Heart left ventricle (tissue), 16 donors: ENCODE results near the gene YIF1A. TPM values are rescaled to one million over a fixed set of nuclear protein-coding genes. Genes with fewer than 3 reads are reported as not detected.
"Not testable (repeated sequence)": the region's sequence is repeated elsewhere in the genome, so short reads cannot be mapped to it uniquely, and the experiment has no call there.

Experiments
- ATAC-seq, 4 donors: fragments of 200-7000 bp; cut with Tn5 transposase; one replicate each; pipeline ENCODE4 v1.9.1; 2020 to 2022; ENCODE audit warnings: moderate library complexity in 4 of 4, mild to moderate bottlenecking in 3 of 4, moderate number of reproducible peaks in 1 of 4
- DNase-seq, 5 donors: peaks; one replicate each; pipeline ENCODE4 v3.0.0-alpha.2; 2020
- H3K27ac ChIP-seq, 12 donors: fragments of 200-600 bp; sonication (generic) in 4 of 12; one replicate each; pipeline versions ENCODE4 v1.5.0 to v1.8.0; 2016 to 2022; ENCODE audit warnings: mild to moderate bottlenecking in 2 of 12
- H3K27me3 ChIP-seq, 9 donors: fragments of 200-600 bp; sonication (generic) in 2 of 9; one replicate each; pipeline versions ENCODE4 v1.5.1 to v1.8.0; 2016 to 2022; ENCODE audit warnings: mild to moderate bottlenecking in 3 of 9
- H3K36me3 ChIP-seq, 9 donors: fragments of 200-600 bp; sonication (generic) in 2 of 9; one replicate each; pipeline versions ENCODE4 v1.5.0 to v1.8.0; 2018 to 2022; ENCODE audit warnings: mild to moderate bottlenecking in 2 of 9
- H3K4me1 ChIP-seq, 12 donors: fragments of 200-600 bp; sonication (generic) in 4 of 12; one replicate each; pipeline versions ENCODE4 v1.5.0 to v1.8.0; 2016 to 2022; ENCODE audit warnings: mild to moderate bottlenecking in 3 of 12
- H3K4me3 ChIP-seq, 12 donors: fragments of 200-600 bp; sonication (generic) in 4 of 12; one replicate each; pipeline versions ENCODE4 v1.5.0 to v1.8.0; 2017 to 2022; ENCODE audit warnings: mild to moderate bottlenecking in 9 of 12, moderate library complexity in 4 of 12
- H3K9me3 ChIP-seq, 12 donors: fragments of 200-600 bp; sonication (generic) in 4 of 12; one replicate each; pipeline versions ENCODE4 v1.5.0 to v1.8.0; 2016 to 2022; ENCODE audit warnings: mild to moderate bottlenecking in 1 of 12
- CTCF ChIP-seq, 12 donors: fragments of 200-600 bp; sonication (generic) in 4 of 12; IDR thresholded peaks; one replicate each; pipeline versions ENCODE4 v1.5.0 to v1.8.0; 2018 to 2022; ENCODE audit warnings: antibody characterized with exemption in 12 of 12, mild to moderate bottlenecking in 5 of 12
- POLR2A ChIP-seq, 2 donors: fragments of 450-650 bp; IDR thresholded peaks; one replicate each; pipeline ENCODE4 v1.6.1; 2017; ENCODE audit warnings: antibody characterized with exemption in 2 of 2, mild to moderate bottlenecking in 2 of 2, moderate library complexity in 2 of 2
- WGBS, 4 donors: extraction: QIAGEN DNeasy Blood & Tissue Kit in 2 of 4; methylation state at CpG; one replicate each; pipeline versions ENCODE4 v1.1.5 to v1.1.7; 2013 to 2018; 5-methylcytosine and 5-hydroxymethylcytosine counted together
- intact Hi-C, 10 donors: fragments of 100-400 bp; cut with DNase I; formaldehyde crosslinking; loops; one replicate each; pipeline versions ENCODE4 v1.11.1 to v1.14.2; 2022
- polyA plus RNA-seq, 2 donors: library from polyadenylated mRNA; stranded (reverse); fragments of 200-250 nt; gene quantifications; one replicate each; pipeline ENCODE4 v1.2.3, GENCODE V29; 2013
- total RNA-seq, 9 donors: library from RNA; depleted of rRNA in 2 of 9; stranded (reverse); fragments of >200 nt in 2 of 9; fragmentation: NEBNext Ultra II Directional in 3 of 9; extraction: Animal tissue kit (Norgen Biotek cat#: 25700) in 3 of 9; gene quantifications; one replicate each; pipeline versions ENCODE4 v1.1.0 to v1.2.4, GENCODE V29; 2016 to 2023
- donor health status: ischemic (EF 13 %, LVEDD 7.1; RV severe dilation, severe dysfunction).
- donor health status: healthy with polysubstance abuse.
- donor health status: DM: no; HTN: yes; CAD: no.
- donor health status: DM: no; HTN: no; CAD: no.
- donor health status: ischemic (EF 25% LVEDD 6.9; RV normal size, moderate dysfunction).
- donor health status: ischemic (EF 25% LVEDD 5.7; RV mildly dilated, moderate dysfunction).
- donor health status: healthy.
- donor health status: DM: yes; HTN: yes; CAD: no.
- donor health status: ischemic (EF 35%, LVEDD 5.7; RV mildly dilated, moderate dysfunction).
- donor health status: nonischemic (EF 11% LVEDD 7.7; RV severe dilation, severe dysfunction).
- donor health status: DM: yes; HTN: yes; CAD: no.
- donor health status: PGD.
- donor health status: ischemic (EF 29% LVEDD 5.4; RV normal size, mild dysfunction).
- donor health status: nonischemic (EF 23%, LVEDD 6.1; RV moderate dilation, normal function).

YIF1A gene
- total and polyA plus RNA-seq, 11 donors = 41.6 to 136 (median 65.3) TPM

GRCh38 chr11:66324664-66325063 lies 35.7 kb upstream of the YIF1A start:
- Histone ChIP-seq H3K9me3 (no peaks in the 10 kb centered on the region), H3K4me3 (no peak overlapping the region), H3K4me1 (peaks cover 4 to 47% (median 32%) of the 10 kb centered on the region in 12 donors), H3K27ac (no peak overlapping the region), H3K36me3 (no peaks in the 10 kb centered on the region), H3K27me3 (no peaks in the 10 kb centered on the region)
- DNase-seq (no peak), ATAC-seq (no peak)
- intact Hi-C loops = loop anchor here in 1 of 10 donors (5.0 kb wide), 1 partner anchor 63 kb away; no protein-coding TSS in a partner anchor
- TF ChIP-seq POLR2A (IDR thresholded peaks at IDR 0.05) = no peak
- no peak for TF ChIP-seq CTCF (IDR thresholded peaks at IDR 0.05)
- 83 to 90% (median 85%) methylated on average over 10 of the region's 10 CpGs for WGBS, 4 donors

- intact Hi-C loops = no loop called here
- Histone ChIP-seq H3K9me3 (no peaks in the 10 kb centered on the region), H3K4me1 (peaks cover 3 to 41% (median 32%) of the 10 kb centered on the region in 12 donors), H3K27me3 (no peaks in the 10 kb centered on the region), H3K4me3 (no peak overlapping the region), H3K27ac (no peak overlapping the region), H3K36me3 (no peaks in the 10 kb centered on the region)
- no peak for ATAC-seq
- no peak for TF ChIP-seq CTCF (IDR thresholded peaks at IDR 0.05)
- no peak for TF ChIP-seq POLR2A (IDR thresholded peaks at IDR 0.05)
- WGBS, 4 donors = 97 to 100% (median 98%) methylated on average over 1 of the region's 1 CpG
- DNase-seq = peak in 2 of 5 donors; percentile 4 to 15
Measured at GRCh38 chr11:66323684-66324083, 34.7 kb upstream of the YIF1A start.

- H3K36me3 ChIP-seq = no peaks in the 10 kb centered on the region
- H3K4me1 ChIP-seq = peaks cover 0 to 41% (median 32%) of the 10 kb centered on the region in 12 donors
- peak in 3 of 5 donors; percentile 76 to 84 (median 79) for DNase-seq
- no peaks in the 10 kb centered on the region for H3K27me3 ChIP-seq
- WGBS, 4 donors = 62 to 80% (median 78%) methylated on average over 11 of the region's 11 CpGs
- no peak for TF ChIP-seq POLR2A (IDR thresholded peaks at IDR 0.05)
- TF ChIP-seq CTCF (IDR thresholded peaks at IDR 0.05) = no peak
- H3K9me3 ChIP-seq = no peaks in the 10 kb centered on the region
- ATAC-seq = peak in 3 of 4 donors; percentile 29 to 69 (median 66)
- intact Hi-C loops = no loop called here
- no peak overlapping the region for H3K4me3 ChIP-seq
- peak overlapping the region in 5 of 12 donors; percentile 9 to 30 (median 22) for H3K27ac ChIP-seq
Measured at GRCh38 chr11:66322732-66323427, 33.9 kb upstream of the YIF1A start.

GRCh38 chr11:66321606-66322005 lies 32.7 kb upstream of the YIF1A start:
- H3K4me3 ChIP-seq = no peak overlapping the region
- no peaks in the 10 kb centered on the region for H3K9me3 ChIP-seq
- intact Hi-C loops = no loop called here
- peaks cover 0 to 40% (median 31%) of the 10 kb centered on the region in 12 donors for H3K4me1 ChIP-seq
- no peaks in the 10 kb centered on the region for H3K27me3 ChIP-seq
- WGBS, 4 donors = 84 to 95% (median 88%) methylated on average over 4 of the region's 4 CpGs
- DNase-seq (peak in 1 of 5 donors; percentile 9), ATAC-seq (no peak)
- TF ChIP-seq POLR2A (IDR thresholded peaks at IDR 0.05) (no peak), CTCF (IDR thresholded peaks at IDR 0.05) (no peak)
- peak overlapping the region in 1 of 12 donors; percentile 8 for H3K27ac ChIP-seq
- no peaks in the 10 kb centered on the region for H3K36me3 ChIP-seq

- ATAC-seq, H3K27me3 ChIP-seq, H3K27ac ChIP-seq, H3K9me3 ChIP-seq, DNase-seq, H3K4me3 ChIP-seq, H3K36me3 ChIP-seq, intact Hi-C loops: not testable (repeated sequence)
- 85 to 94% (median 90%) methylated on average over 6 of the region's 6 CpGs for WGBS, 4 donors
- H3K4me1 ChIP-seq = peaks cover 0 to 38% (median 27%) of the 10 kb centered on the region in 12 donors
Measured at GRCh38 chr11:66320748-66321147, 31.8 kb upstream of the YIF1A start.

- ATAC-seq, DNase-seq, intact Hi-C loops, H3K36me3 ChIP-seq, H3K27me3 ChIP-seq, H3K9me3 ChIP-seq, H3K4me3 ChIP-seq, H3K27ac ChIP-seq: not testable (repeated sequence)
- H3K4me1 ChIP-seq = peaks cover 0 to 36% (median 26%) of the 10 kb centered on the region in 12 donors
- WGBS, 4 donors = 92 to 100% (median 96%) methylated on average over 1 to 2 of the region's 2 CpGs
Measured at GRCh38 chr11:66320289-66320688, 31.3 kb upstream of the YIF1A start.
